ENCODE data around the gene FANCE.

The FANCE gene

GRCh38 chr6:35475573-35475972 is 23.4 kb downstream of the FANCE start:
- H3K36me3 Mint-ChIP-seq: peaks cover 21% of the 10 kb centered on the region
- H3K4me3 Mint-ChIP-seq: no peak overlapping the region
- H3K27me3 Mint-ChIP-seq: peaks cover 21% of the 10 kb centered on the region
- CTCF ChIA-PET: no interaction called here
- no peak overlapping the region for H3K27ac Mint-ChIP-seq
- peaks cover 18% of the 10 kb centered on the region for H3K4me1 Mint-ChIP-seq
- DNase-seq: no peak
- H3K9me3 Mint-ChIP-seq: no peaks in the 10 kb centered on the region

DNA sequence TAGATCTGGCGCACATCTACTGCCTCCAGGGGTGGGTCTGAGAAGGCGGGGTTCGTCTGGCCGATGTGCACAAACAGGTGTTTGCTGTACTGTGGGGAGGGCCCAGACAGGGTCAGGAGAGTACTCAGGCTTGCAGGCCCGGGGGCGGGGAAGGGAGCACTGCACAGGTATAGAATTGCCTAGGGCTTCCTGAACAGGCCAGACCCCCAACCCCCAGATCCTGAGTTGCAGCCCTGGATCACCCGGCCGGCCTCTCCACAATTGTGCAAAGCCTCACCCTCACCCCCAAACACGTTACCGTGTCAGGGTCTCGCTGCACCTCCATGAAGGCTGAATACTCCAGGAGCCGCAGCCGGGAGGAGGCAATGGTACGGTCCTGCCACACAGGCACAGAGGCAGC is 23.9 kb downstream of the FANCE start:
- Mint-ChIP-seq H3K27ac (no peak overlapping the region), H3K4me1 (peaks cover 14% of the 10 kb centered on the region), H3K27me3 (peaks cover 24% of the 10 kb centered on the region), H3K9me3 (no peaks in the 10 kb centered on the region), H3K36me3 (peaks cover 16% of the 10 kb centered on the region), H3K4me3 (no peak overlapping the region)
- DNase-seq: no peak
- CTCF ChIA-PET: no interaction called here

- H3K36me3 Mint-ChIP-seq: peaks cover 7% of the 10 kb centered on the region
- no peak for DNase-seq
- no peak overlapping the region for H3K27ac Mint-ChIP-seq
- no peak overlapping the region for H3K4me3 Mint-ChIP-seq
- H3K27me3 Mint-ChIP-seq: peaks cover 31% of the 10 kb centered on the region
- CTCF ChIA-PET: no interaction called here
- no peaks in the 10 kb centered on the region for H3K9me3 Mint-ChIP-seq
- peaks cover 5% of the 10 kb centered on the region for H3K4me1 Mint-ChIP-seq
Measured at GRCh38 chr6:35477028-35477427, 24.9 kb downstream of the FANCE start.

DNA sequence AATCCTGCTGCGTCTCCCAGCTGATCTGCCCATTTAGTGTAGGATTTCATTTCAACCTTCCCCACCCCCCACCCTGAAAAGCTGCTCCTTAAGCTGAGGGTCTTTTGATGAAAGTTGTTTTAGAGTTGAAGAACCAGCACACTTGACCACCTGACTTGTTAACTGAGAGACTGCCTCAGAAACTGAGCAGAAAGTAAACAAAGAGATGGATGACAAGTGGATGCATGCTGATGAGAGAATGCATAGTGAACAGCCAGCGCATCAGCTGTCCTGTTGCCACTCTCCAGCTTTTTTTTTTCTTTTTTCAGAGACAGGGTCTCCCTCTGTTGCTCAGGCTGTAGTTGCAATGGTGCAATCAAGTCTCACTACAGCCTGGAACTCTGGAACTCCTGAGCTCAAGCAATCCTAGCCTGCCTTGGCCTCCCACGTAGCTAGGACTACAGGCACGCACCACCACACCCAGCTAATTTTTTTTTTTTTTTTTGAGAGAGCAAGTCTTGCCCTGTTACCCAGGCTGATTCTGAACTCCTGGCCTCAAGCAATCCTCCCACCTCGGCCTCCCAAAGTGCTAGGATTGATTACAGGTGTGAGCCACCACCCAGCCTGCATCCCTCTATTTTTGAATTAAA is 25.5 kb downstream of the FANCE start:
- no peak overlapping the region for H3K4me3 Mint-ChIP-seq
- H3K36me3 Mint-ChIP-seq: peaks cover 3% of the 10 kb centered on the region
- CTCF ChIA-PET: interaction anchor here (0.6 kb wide), 1 partner anchor 58 kb away, joined by 3 read pairs; no protein-coding TSS in a partner anchor
- peaks cover 31% of the 10 kb centered on the region for H3K27me3 Mint-ChIP-seq
- H3K27ac Mint-ChIP-seq: no peak overlapping the region
- H3K9me3 Mint-ChIP-seq: no peaks in the 10 kb centered on the region
- no peak for DNase-seq
- no peaks in the 10 kb centered on the region for H3K4me1 Mint-ChIP-seq

GRCh38 chr6:35478259-35478658 is 26.1 kb downstream of the FANCE start:
- no peak overlapping the region for H3K4me3 Mint-ChIP-seq
- H3K36me3 Mint-ChIP-seq: peaks cover 3% of the 10 kb centered on the region
- no peak for DNase-seq
- CTCF ChIA-PET: no interaction called here
- H3K27ac Mint-ChIP-seq: no peak overlapping the region
- peaks cover 35% of the 10 kb centered on the region for H3K27me3 Mint-ChIP-seq
- H3K4me1 Mint-ChIP-seq: no peaks in the 10 kb centered on the region
- no peaks in the 10 kb centered on the region for H3K9me3 Mint-ChIP-seq

- CTCF ChIA-PET: interaction anchor here (0.9 to 1.2 kb wide), 2 partner anchors 8 to 187 kb away, joined by 3 read pairs; no protein-coding TSS in a partner anchor
- no peak for DNase-seq
- Mint-ChIP-seq H3K27me3 (peaks cover 44% of the 10 kb centered on the region), H3K9me3 (no peaks in the 10 kb centered on the region), H3K4me3 (no peak overlapping the region), H3K36me3 (no peaks in the 10 kb centered on the region), H3K27ac (no peak overlapping the region), H3K4me1 (no peaks in the 10 kb centered on the region)
Measured at GRCh38 chr6:35480176-35480575, 28.0 kb downstream of the FANCE start.

GRCh38 chr6:35481226-35481625 is 29.1 kb downstream of the FANCE start:
- Mint-ChIP-seq H3K4me3 (no peak overlapping the region), H3K9me3 (no peaks in the 10 kb centered on the region), H3K36me3 (no peaks in the 10 kb centered on the region), H3K27me3 (peaks cover 44% of the 10 kb centered on the region), H3K27ac (no peak overlapping the region), H3K4me1 (no peaks in the 10 kb centered on the region)
- no peak for DNase-seq
- CTCF ChIA-PET: interaction anchor here (0.8 to 0.9 kb wide), 3 partner anchors 9 to 187 kb away, joined by 3 to 4 read pairs (median 4); no protein-coding TSS in a partner anchor

GRCh38 chr6:35483062-35483461 is 30.9 kb downstream of the FANCE start:
- Mint-ChIP-seq H3K27ac (no peak overlapping the region), H3K27me3 (peaks cover 40% of the 10 kb centered on the region), H3K36me3 (no peaks in the 10 kb centered on the region), H3K9me3 (no peaks in the 10 kb centered on the region), H3K4me3 (no peak overlapping the region), H3K4me1 (peaks cover 6% of the 10 kb centered on the region)
- CTCF ChIA-PET: no interaction called here
- DNase-seq: no peak

DNA sequence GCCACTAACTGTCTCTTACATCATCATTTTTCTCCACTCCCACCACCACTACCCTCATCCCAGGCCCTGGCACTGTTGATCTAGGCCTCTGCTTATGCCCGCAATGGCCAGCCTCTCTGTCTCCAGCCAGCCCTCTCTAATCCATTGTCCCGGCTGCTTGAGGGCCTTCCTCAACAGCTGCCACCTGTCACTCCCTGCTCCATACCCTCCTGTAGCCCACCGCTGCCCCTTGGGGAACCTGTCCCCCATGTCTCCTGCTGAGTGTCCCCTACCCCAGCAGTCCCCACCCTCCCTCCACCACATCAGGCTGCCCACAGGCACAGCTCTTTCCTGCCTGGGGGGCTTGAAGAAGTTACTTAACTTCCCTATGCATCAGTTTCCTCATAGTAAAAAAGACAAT is 31.4 kb downstream of the FANCE start:
- no peak overlapping the region for H3K4me3 Mint-ChIP-seq
- H3K4me1 Mint-ChIP-seq: peaks cover 7% of the 10 kb centered on the region
- no peak for DNase-seq
- no peaks in the 10 kb centered on the region for H3K9me3 Mint-ChIP-seq
- H3K27ac Mint-ChIP-seq: no peak overlapping the region
- CTCF ChIA-PET: no interaction called here
- H3K36me3 Mint-ChIP-seq: no peaks in the 10 kb centered on the region
- peaks cover 36% of the 10 kb centered on the region for H3K27me3 Mint-ChIP-seq

DNA sequence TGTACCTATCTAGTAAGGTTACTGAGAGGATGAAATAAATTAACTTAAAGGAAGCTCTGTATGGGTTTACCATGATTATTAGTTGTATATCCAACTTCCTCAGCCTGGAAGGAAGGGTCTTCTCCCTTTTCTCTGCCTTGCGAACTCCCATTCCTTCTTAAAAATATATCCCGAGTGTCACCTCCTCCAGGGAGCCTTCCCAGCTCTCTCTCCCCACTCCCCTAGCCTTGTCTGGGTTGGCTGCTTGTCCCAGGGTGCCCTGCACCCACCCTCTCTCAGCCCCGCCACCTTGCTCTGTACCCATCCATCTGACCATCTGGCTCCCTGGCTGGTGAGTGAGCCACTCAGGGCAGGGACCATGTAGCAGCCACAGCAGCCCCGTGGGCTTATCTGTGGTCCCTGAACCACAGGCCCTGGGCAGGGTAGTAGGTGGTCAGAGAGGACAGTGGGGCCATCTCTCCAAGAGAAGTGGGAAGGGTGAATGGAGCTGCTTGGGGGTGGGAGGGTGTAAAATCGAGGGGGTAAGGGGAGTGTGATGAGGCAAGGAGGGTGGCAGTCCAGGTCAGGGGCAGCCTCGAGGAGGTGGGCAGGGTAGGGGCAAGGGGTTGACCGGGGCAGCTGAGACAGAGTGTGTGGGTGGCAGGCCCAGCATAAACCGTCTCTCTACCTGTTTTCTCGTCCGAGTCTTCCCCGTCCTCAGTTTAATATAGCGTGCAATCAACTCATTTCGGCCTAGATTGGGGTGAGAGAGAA is 31.9 kb downstream of the FANCE start:
- no peak for DNase-seq

DNA sequence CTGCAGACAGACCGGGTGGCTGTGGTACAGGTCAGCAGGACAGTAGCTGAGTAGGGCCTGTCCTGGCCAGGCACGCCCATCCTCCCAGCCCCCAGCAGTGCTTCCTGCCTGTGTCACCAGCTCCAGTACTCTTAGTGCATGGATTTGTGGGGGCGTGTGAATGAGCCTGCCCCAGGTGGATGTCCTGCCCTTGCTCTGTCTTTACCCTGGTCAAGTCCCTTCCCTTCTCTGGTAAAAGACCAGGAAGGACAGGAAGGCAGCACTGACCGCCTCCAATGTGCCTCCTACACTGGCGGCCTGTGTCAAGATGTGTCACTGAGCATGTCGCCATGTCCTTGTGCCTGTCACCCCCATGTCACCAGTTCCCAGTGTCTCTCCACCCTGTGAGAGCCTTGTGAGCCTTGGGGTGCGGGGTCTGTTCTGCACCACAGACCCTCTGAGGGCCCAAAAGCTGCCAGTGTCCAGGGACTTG is 32.8 kb downstream of the FANCE start:
- Mint-ChIP-seq H3K4me1 (peaks cover 7% of the 10 kb centered on the region), H3K27me3 (peaks cover 33% of the 10 kb centered on the region), H3K4me3 (no peak overlapping the region), H3K36me3 (no peaks in the 10 kb centered on the region), H3K9me3 (no peaks in the 10 kb centered on the region), H3K27ac (no peak overlapping the region)
- DNase-seq: no peak
- CTCF ChIA-PET: interaction anchor here (0.7 kb wide), 1 partner anchor 36 kb away, joined by 3 read pairs; no protein-coding TSS in a partner anchor

More for the DNA sequence above, 31.9 kb downstream of the FANCE start:
- Mint-ChIP-seq H3K4me1 (peaks cover 7% of the 10 kb centered on the region), H3K27ac (no peak overlapping the region), H3K36me3 (no peaks in the 10 kb centered on the region), H3K4me3 (no peak overlapping the region), H3K9me3 (no peaks in the 10 kb centered on the region), H3K27me3 (peaks cover 36% of the 10 kb centered on the region)
- CTCF ChIA-PET: no interaction called here

GRCh38 chr6:35485402-35485877 is 33.3 kb downstream of the FANCE start:
- Mint-ChIP-seq H3K27ac (no peak overlapping the region), H3K4me3 (no peak overlapping the region), H3K4me1 (peaks cover 7% of the 10 kb centered on the region), H3K36me3 (no peaks in the 10 kb centered on the region), H3K9me3 (no peaks in the 10 kb centered on the region), H3K27me3 (peaks cover 32% of the 10 kb centered on the region)
- no peak for DNase-seq
- CTCF ChIA-PET: interaction anchor here (0.7 kb wide), 1 partner anchor 36 kb away, joined by 3 read pairs; no protein-coding TSS in a partner anchor

GRCh38 chr6:35486005-35486925 is 34.1 kb downstream of the FANCE start:
- Mint-ChIP-seq H3K27ac (no peak overlapping the region), H3K4me1 (peaks cover 7% of the 10 kb centered on the region), H3K27me3 (peaks cover 34% of the 10 kb centered on the region), H3K9me3 (no peaks in the 10 kb centered on the region), H3K4me3 (no peak overlapping the region), H3K36me3 (no peaks in the 10 kb centered on the region)
- no peak for DNase-seq
- CTCF ChIA-PET: no interaction called here
